SKM-1 treated with dmso at 0.1 percent for 144 hours (cell line): ENCODE measurements around the gene SPDYE4.

ENCODE experiments used
- DNase-seq: peaks from one replicate; lab custom pipeline; 2025; ENCODE audit not compliant: unreplicated experiment; lab: John Stamatoyannopoulos, UW

The SPDYE4 gene

DNA sequence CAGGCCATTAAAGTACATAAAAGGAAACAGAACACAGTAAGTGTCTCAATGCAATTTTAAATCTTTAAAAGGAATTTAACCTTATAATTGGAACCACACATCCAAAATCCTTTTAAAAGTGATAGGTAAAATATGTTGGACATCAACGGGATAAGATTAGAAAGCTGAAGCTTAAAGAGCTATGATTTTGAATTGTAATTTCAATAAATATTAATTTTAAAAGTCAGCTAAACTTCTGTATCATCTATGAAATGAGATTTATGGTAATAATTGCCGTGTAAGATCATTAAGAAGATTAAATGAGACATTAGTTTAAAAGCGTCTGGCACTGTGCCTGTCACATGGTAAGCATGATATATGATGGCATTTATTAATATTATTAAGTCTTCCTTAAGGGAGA, 45.0 kb downstream of the SPDYE4 start:
- no peak for DNase-seq

GRCh38 chr17:8712698-8713097, 45.6 kb downstream of the SPDYE4 start:
- no peak for DNase-seq

DNA sequence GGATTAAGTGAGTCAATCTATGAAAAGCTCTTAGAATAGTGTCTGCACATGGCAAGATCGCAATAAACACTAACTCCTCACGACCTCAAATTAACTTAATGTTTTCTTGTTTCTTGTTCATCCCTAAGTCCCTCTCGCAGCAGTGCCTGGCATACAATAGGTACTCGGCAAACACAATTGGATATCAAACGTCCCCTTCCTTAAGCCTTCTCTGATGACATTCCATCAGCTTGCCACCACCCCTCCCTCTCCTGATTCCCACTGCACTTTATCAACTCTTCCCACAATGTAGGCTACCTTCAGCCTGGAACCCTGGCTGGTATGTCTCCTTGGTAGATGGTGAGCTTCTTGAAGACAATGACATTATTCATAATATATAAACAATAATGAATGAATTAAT, 47.1 kb downstream of the SPDYE4 start:
- DNase-seq, result no peak

GRCh38 chr17:8710813-8711212, 47.5 kb downstream of the SPDYE4 start:
- DNase-seq, result no peak

- DNase-seq, result no peak
Measured at GRCh38 chr17:8709006-8709405, 49.3 kb downstream of the SPDYE4 start.

DNA sequence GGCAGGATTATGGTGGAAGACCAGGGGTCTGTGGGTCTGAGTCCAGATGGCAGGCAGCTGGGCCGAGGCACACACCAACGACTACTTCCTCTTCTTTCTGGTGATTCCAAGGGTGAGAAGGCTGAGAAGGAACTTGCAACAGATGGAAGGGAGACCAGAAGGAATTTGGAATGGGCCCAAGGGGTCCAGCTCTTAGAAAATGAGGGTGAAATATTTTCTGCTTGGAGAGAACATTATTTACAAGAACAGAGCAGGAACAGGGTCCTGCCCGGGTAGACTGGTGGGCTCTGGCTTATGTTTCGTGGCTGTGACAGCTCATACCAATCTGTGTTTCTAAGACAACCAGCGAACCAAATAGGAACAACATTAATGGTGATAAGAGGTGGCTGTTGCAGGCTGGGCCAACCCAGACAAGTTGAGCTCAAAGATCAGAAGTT, 50.3 kb downstream of the SPDYE4 start:
- no peak for DNase-seq

- no peak for DNase-seq
Measured at GRCh38 chr17:8707332-8708024, 50.9 kb downstream of the SPDYE4 start.

GRCh38 chr17:8706431-8706830, 51.9 kb downstream of the SPDYE4 start:
- DNase-seq, result no peak

GRCh38 chr17:8705427-8705826, 52.9 kb downstream of the SPDYE4 start:
- no peak for DNase-seq

GRCh38 chr17:8703001-8703400, 55.3 kb downstream of the SPDYE4 start:
- DNase-seq, result no peak

- no peak for DNase-seq
Measured at GRCh38 chr17:8701754-8702153, 56.6 kb downstream of the SPDYE4 start.

- DNase-seq, result no peak
Measured at GRCh38 chr17:8701221-8701620, 57.1 kb downstream of the SPDYE4 start.
